ENCODE results near the gene SRPRB.

The SRPRB gene

DNA sequence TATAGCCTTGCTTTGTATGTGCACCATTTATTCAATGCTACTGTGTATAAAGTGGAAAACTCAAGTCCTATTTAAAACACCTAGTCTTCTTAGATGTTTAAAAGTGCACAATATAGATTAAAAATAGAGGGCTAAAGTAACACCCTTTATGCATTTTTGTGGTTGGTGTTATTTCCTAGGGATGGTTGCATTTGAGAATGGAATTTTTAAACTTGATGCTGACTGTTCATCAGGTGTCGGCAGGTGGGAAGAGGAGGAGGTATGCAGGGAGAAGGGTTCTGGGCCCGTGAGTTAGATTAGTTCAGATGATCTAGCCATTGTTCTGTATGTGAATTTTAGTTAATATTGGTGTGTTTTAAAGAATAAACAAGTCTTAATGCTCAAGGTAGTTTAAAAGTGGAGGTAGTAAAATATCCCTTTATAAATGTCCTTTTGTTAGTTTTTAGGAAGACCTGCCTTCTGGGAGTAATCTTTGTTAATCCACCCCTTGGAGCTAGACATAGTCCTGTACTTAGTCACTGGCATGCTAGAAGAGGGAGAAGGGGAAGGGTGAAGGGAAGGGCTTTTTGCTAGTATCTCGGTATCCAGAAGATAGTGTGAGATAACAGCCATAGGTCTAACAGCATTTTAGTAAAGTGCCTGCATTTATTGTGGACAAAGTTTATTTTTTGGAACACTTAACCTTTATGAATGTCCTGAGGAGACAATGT, 8.1 kb upstream of the SRPRB start:
- TF ChIP-seq, protein P1, sequence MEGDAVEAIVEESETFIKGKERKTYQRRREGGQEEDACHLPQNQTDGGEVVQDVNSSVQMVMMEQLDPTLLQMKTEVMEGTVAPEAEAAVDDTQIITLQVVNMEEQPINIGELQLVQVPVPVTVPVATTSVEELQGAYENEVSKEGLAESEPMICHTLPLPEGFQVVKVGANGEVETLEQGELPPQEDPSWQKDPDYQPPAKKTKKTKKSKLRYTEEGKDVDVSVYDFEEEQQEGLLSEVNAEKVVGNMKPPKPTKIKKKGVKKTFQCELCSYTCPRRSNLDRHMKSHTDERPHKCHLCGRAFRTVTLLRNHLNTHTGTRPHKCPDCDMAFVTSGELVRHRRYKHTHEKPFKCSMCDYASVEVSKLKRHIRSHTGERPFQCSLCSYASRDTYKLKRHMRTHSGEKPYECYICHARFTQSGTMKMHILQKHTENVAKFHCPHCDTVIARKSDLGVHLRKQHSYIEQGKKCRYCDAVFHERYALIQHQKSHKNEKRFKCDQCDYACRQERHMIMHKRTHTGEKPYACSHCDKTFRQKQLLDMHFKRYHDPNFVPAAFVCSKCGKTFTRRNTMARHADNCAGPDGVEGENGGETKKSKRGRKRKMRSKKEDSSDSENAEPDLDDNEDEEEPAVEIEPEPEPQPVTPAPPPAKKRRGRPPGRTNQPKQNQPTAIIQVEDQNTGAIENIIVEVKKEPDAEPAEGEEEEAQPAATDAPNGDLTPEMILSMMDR (IDR thresholded peaks at IDR 0.05; ENCODE audit: borderline replicate concordance, insufficient read depth, low read depth, low read length) = no peak
- no peak overlapping the region for H3K4me3 ChIP-seq (ENCODE audit: low read depth, low read length)

DNA sequence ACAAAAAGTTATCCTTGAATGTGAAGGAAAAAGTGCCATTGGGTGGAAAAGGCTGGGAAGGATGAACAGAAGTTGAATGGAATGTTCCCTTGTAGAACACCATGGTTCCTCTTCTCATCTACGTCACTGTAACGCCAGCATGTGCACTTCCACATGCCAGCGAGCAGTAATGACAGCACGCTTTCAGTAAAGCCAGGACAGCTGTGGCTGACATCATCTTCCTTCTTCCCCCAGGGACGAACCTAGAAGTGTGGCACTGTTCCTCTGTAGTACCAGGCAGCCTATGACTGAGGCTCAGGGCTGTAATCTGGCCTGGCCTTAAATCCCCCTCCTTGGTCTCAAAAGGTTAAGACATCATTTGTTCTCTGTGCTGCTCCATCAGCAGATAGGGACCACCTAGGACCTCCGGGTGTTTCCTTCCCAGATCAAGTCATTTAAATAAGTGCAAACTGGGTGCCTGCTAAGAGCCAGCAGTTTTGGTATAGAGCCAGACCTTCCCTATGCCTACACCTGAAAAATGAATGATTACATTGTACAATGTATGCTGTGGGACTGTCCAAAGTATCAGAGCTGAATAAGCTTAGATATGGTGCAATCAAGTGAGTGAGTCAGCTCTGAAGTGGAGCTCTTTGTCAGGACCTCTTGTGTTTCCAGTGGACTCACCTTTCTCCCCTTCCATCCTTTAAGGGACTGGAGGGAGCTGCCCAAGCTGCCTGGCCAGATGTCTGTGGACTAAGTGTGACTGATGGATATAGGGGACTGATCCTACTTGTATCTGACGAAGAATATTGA, 5.6 kb upstream of the SRPRB start:
- H3K4me3 ChIP-seq (ENCODE audit: low read depth, low read length) = no peak overlapping the region
- TF ChIP-seq, protein P1 (IDR thresholded peaks at IDR 0.05; ENCODE audit: borderline replicate concordance, insufficient read depth, low read depth, low read length) = no peak

DNA sequence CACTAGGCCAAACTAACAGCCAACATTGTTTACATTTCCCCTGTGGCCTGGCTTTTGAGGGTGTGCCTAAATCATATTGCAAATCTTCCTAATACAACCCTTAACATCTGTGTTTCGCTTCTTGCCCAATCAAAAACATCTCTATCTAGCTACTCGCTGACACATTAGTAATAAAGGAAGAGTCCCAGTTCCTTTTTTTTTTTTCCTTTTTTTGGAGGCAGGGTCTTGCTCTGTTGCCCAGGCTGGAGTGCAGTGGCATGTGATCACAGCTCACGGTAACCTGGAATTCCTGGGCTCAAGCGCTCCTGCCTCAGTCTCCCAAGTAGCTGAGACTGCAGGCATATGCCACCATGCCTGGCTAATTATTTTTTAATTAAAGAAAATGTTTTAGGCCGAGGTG, 2.1 kb upstream of the SRPRB start:
- TF ChIP-seq, protein P1 (IDR thresholded peaks at IDR 0.05; ENCODE audit: borderline replicate concordance, insufficient read depth, low read depth, low read length) = no peak
- H3K4me3 ChIP-seq (ENCODE audit: low read depth, low read length) = no peak overlapping the region

DNA sequence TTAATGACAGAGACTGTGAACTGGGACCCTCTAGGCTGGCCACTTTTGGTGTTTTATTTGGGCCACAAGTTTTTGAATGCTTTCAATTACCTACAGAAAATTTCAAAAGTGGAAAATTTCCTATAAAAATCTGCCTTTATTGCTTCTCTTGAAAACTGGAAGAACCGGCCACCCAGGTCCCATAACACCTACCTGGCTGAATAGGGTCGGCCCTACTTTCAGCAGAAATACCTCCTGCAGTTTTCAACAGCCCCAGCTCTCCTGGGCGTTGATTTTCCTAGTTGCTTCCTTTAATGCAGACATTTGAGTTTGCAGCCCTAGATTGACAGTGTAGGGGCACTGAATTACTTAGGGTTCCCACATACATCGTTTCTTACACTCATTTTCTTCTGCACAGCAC, 719 bp upstream of the SRPRB start:
- H3K4me3 ChIP-seq (ENCODE audit: low read depth, low read length) = no peak overlapping the region
- TF ChIP-seq, protein P1 (IDR thresholded peaks at IDR 0.05; ENCODE audit: borderline replicate concordance, insufficient read depth, low read depth, low read length) = no peak

DNA sequence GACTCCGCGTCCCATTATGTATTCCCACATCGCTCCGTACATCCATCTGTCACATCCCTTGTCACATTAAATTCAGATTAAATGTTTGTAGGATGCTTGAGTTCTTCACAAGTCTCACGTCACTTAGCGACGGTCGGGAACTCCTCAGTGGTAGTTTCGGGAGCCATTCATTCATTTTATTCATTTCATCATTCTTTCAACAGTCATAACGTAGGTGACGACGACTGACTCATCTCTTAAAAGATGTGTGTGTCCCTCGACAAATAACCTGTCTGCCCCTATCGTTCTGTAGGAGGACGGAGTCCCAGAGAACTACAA, 272 bp upstream of the SRPRB start:
- peak overlapping the region; percentile 75 for H3K4me3 ChIP-seq (ENCODE audit: low read depth, low read length)
- TF ChIP-seq, protein P1 (IDR thresholded peaks at IDR 0.05; ENCODE audit: borderline replicate concordance, insufficient read depth, low read depth, low read length) = no peak

DNA sequence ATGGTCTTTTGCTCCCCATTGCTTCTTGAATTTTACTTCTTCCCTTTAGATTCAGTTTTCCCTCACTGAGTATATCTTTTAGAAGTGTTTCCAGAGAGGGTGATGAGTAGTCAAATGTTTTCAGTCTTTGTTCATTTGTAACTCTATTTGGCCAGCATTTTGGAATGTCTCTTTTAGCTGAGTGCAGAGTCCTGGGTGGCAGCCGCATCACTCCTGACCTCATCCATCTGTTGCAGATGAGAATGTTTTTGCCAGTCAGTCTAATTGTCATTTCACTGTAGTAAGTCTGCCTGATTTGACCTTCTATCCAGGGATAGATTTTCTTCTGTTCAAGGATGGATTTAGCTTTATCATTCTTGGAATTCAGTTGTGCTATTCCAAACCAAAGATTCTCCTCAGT, 7.3 kb downstream of the SRPRB start:
- TF ChIP-seq, protein P1 (IDR thresholded peaks at IDR 0.05; ENCODE audit: borderline replicate concordance, insufficient read depth, low read depth, low read length) = no peak
- H3K4me3 ChIP-seq (ENCODE audit: low read depth, low read length) = no peak overlapping the region

DNA sequence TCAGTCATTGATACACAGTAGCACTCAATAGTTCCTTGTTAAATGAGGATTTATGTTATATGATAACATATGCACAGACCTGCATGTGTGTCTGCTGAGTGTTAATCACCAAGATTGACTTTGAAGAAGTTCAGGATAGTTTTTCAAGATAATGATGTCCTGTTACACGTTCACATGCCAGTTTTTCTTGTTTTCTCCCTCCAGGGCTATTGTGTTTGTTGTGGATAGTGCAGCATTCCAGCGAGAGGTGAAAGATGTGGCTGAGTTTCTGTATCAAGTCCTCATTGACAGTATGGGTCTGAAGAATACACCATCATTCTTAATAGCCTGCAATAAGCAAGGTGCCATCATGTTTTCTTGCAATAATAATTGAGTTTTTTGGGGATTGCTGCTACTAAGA, 9.8 kb downstream of the SRPRB start:
- TF ChIP-seq, protein P1 (IDR thresholded peaks at IDR 0.05; ENCODE audit: borderline replicate concordance, insufficient read depth, low read depth, low read length) = no peak
- H3K4me3 ChIP-seq (ENCODE audit: low read depth, low read length) = no peak overlapping the region

Data from GM12875 (cell line).